BE2C (cell line): ENCODE measurements around the gene UNC5CL.

Experiments
- DNase-seq: peaks from one replicate; pipeline ENCODE4 v3.0.0-alpha.2; 2020
- H3K27me3 ChIP-seq: fragments of 250-450 bp; sonication (Bioruptor Pico); 2 replicates; pipeline ENCODE4 v1.5.1; 2020; ENCODE audit warnings: mild to moderate bottlenecking
- H3K36me3 ChIP-seq: fragments of 250-450 bp; sonication (Bioruptor Pico); 2 replicates; pipeline ENCODE4 v1.5.1; 2020; ENCODE audit warnings: mild to moderate bottlenecking
- H3K4me1 ChIP-seq: fragments of 250-450 bp; sonication (Bioruptor Pico); 2 replicates; pipeline ENCODE4 v1.5.1; 2020
- H3K4me3 ChIP-seq: 2 replicates; pipeline ENCODE4 v1.5.1; 2011; ENCODE audit warnings: low read depth, low read length
- H3K9me3 ChIP-seq: fragments of 250-450 bp; sonication (Bioruptor Pico); 2 replicates; pipeline ENCODE4 v1.5.1; 2020
- CTCF ChIP-seq: IDR thresholded peaks from 2 replicates; pipeline ENCODE4 v1.5.1; 2012; ENCODE audit warnings: mild to moderate bottlenecking, low read depth, low read length

The UNC5CL gene

GRCh38 chr6:41002168-41002567 is 36.9 kb downstream of the UNC5CL start:
- H3K9me3 ChIP-seq = no peaks in the 10 kb centered on the region
- no peak overlapping the region for H3K4me3 ChIP-seq
- no peak for DNase-seq
- TF ChIP-seq CTCF = no peak
- no peaks in the 10 kb centered on the region for H3K4me1 ChIP-seq
- H3K36me3 ChIP-seq = no peaks in the 10 kb centered on the region
- H3K27me3 ChIP-seq = peaks cover 21% of the 10 kb centered on the region

- Histone ChIP-seq H3K9me3 (no peaks in the 10 kb centered on the region), H3K4me1 (no peaks in the 10 kb centered on the region), H3K36me3 (no peaks in the 10 kb centered on the region), H3K4me3 (no peak overlapping the region), H3K27me3 (peaks cover 15% of the 10 kb centered on the region)
- TF ChIP-seq CTCF = no peak
- no peak for DNase-seq
Measured at GRCh38 chr6:41000248-41000647, 38.8 kb downstream of the UNC5CL start.

GRCh38 chr6:40999569-40999968 is 39.5 kb downstream of the UNC5CL start:
- no peak overlapping the region for H3K4me3 ChIP-seq
- H3K4me1 ChIP-seq = no peaks in the 10 kb centered on the region
- peak; percentile 53 for DNase-seq
- H3K27me3 ChIP-seq = peaks cover 10% of the 10 kb centered on the region
- H3K9me3 ChIP-seq = no peaks in the 10 kb centered on the region
- TF ChIP-seq CTCF = peak; percentile 61
- H3K36me3 ChIP-seq = no peaks in the 10 kb centered on the region

GRCh38 chr6:40998661-40999060 is 40.4 kb downstream of the UNC5CL start:
- DNase-seq = no peak
- H3K27me3 ChIP-seq = peaks cover 8% of the 10 kb centered on the region
- TF ChIP-seq CTCF = no peak
- H3K4me3 ChIP-seq = no peak overlapping the region
- H3K36me3 ChIP-seq = no peaks in the 10 kb centered on the region
- H3K9me3 ChIP-seq = no peaks in the 10 kb centered on the region
- H3K4me1 ChIP-seq = no peaks in the 10 kb centered on the region

GRCh38 chr6:40997234-40997957 is 41.6 kb downstream of the UNC5CL start:
- no peaks in the 10 kb centered on the region for H3K36me3 ChIP-seq
- no peaks in the 10 kb centered on the region for H3K9me3 ChIP-seq
- peaks cover 4% of the 10 kb centered on the region for H3K27me3 ChIP-seq
- DNase-seq = no peak
- H3K4me1 ChIP-seq = no peaks in the 10 kb centered on the region
- H3K4me3 ChIP-seq = no peak overlapping the region
- no peak for TF ChIP-seq CTCF

- no peaks in the 10 kb centered on the region for H3K36me3 ChIP-seq
- no peak for TF ChIP-seq CTCF
- H3K27me3 ChIP-seq = no peaks in the 10 kb centered on the region; the same call in none of the 2 replicates
- no peak for DNase-seq
- H3K4me1 ChIP-seq = no peaks in the 10 kb centered on the region
- no peaks in the 10 kb centered on the region for H3K9me3 ChIP-seq
- H3K4me3 ChIP-seq = no peak overlapping the region
Measured at GRCh38 chr6:40996591-40997233, 42.3 kb downstream of the UNC5CL start.
